Thyroid gland (tissue), 4 donors: ENCODE data around the gene FBLN7. TPM values are rescaled to one million over a fixed set of nuclear protein-coding genes. Genes with fewer than 3 reads are reported as not detected.

ENCODE experiments used
- DNase-seq, 2 donors: peaks; one replicate each; pipeline ENCODE4 v3.0.0-alpha.2; 2019
- H3K27ac ChIP-seq, 3 donors: fragments of 200-600 bp; sonication (generic); 1 replicate in 2 of 3; 2 replicates in 1 of 3; pipeline ENCODE4 v1.5.1; 2016 to 2019; ENCODE audit warnings: mild to moderate bottlenecking in 1 of 3, moderate library complexity in 1 of 3
- H3K27me3 ChIP-seq: fragments of 200-600 bp; sonication (generic); one replicate; pipeline ENCODE4 v1.5.1; 2019
- H3K36me3 ChIP-seq, 2 donors: fragments of 200-600 bp; sonication (generic); one replicate each; pipeline ENCODE4 v1.5.1; 2016 to 2019
- H3K4me1 ChIP-seq, 2 donors: fragments of 200-600 bp; sonication (generic); one replicate each; pipeline ENCODE4 v1.5.1; 2017 to 2019
- H3K4me3 ChIP-seq, 3 donors: fragments of 200-600 bp; sonication (generic); replicated peaks in 1 of 3; 1 replicate in 2 of 3; 2 replicates in 1 of 3; pipeline ENCODE4 v1.5.1; 2016; ENCODE audit warnings: mild to moderate bottlenecking in 1 of 3
- H3K9me3 ChIP-seq: fragments of 200-600 bp; sonication (generic); one replicate; pipeline ENCODE4 v1.5.1; 2017
- POLR2A ChIP-seq, 2 donors: fragments of 450-650 bp; IDR thresholded peaks; one replicate each; pipeline ENCODE4 v1.6.1; 2017; ENCODE audit warnings: antibody characterized with exemption in 2 of 2, mild to moderate bottlenecking in 2 of 2, moderate library complexity in 1 of 2
- WGBS, 2 donors: methylation state at CpG; one replicate each; pipeline ENCODE4 v1.1.5; 2017; 5-methylcytosine and 5-hydroxymethylcytosine counted together
- intact Hi-C: fragments of 100-400 bp; cut with DNase I; formaldehyde crosslinking; loops from one replicate; pipeline ENCODE4 v1.15.1; 2023
- total RNA-seq, 4 donors: library from RNA; depleted of rRNA; stranded (reverse); fragments of >200 nt; gene quantifications; one replicate each; pipeline ENCODE4 v1.2.3, GENCODE V29; 2016
- TF ChIP-seq, protein P1 (sequence below), 6 experiments: fragments of 200-600 bp in 3 of 6; fragments of 450-650 bp in 3 of 6; sonication (generic) in 3 of 6; IDR thresholded peaks; one replicate each; pipeline ENCODE4 v1.5.1; 2016 to 2019; ENCODE audit warnings: antibody characterized with exemption in 6 of 6, mild to moderate bottlenecking in 2 of 6, inconsistent platforms in 1 of 6, moderate library complexity in 1 of 6

The FBLN7 gene
- total RNA-seq, 4 donors from 2014 or later: 10.3 to 33.6 (median 16.4) TPM

DNA sequence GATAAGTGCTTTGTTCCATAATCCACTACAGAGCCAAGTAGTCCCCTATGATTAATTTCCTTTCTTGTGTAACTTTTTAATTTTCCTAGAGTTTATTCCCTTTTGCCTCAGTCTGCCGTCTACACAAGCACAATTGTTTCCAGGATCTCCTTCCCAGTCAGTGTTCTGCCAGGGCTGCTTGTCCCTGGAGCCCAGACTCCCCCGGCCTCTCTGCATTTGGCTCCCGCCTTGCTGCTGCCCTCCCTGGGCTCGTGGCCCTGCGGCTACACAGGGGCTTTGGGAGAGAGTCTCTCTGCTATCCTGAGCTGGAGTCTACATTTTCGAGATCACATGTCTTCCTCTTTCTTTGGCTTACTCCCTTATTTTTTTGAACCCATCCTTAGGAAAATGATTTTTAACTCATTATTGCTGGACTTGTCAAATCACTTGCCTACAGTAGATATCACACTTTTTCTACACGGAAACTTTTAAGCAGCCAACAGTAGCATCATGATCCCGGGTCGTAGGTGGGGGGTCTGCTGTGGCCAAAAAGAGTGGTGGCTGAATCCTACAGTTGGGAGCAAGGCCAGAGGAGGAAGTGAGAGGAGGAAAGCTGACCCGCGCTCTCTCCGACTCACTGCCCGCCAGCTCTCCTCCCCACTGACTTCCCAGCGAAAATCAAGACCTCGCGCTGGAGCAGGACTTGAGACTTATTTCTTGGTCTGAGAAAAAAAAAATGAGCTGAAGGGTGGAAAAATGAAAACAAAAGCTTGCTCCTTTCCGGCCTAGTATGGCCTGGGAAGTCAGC lies 9.4 kb downstream of the FBLN7 start:
- no peaks in the 10 kb centered on the region for H3K27me3 ChIP-seq
- H3K36me3 ChIP-seq: no peaks in the 10 kb centered on the region
- peak overlapping the region in 2 of 3 donors; percentile 32 to 45 for H3K27ac ChIP-seq
- no peak for TF ChIP-seq POLR2A (IDR thresholded peaks at IDR 0.05)
- TF ChIP-seq, protein P1, sequence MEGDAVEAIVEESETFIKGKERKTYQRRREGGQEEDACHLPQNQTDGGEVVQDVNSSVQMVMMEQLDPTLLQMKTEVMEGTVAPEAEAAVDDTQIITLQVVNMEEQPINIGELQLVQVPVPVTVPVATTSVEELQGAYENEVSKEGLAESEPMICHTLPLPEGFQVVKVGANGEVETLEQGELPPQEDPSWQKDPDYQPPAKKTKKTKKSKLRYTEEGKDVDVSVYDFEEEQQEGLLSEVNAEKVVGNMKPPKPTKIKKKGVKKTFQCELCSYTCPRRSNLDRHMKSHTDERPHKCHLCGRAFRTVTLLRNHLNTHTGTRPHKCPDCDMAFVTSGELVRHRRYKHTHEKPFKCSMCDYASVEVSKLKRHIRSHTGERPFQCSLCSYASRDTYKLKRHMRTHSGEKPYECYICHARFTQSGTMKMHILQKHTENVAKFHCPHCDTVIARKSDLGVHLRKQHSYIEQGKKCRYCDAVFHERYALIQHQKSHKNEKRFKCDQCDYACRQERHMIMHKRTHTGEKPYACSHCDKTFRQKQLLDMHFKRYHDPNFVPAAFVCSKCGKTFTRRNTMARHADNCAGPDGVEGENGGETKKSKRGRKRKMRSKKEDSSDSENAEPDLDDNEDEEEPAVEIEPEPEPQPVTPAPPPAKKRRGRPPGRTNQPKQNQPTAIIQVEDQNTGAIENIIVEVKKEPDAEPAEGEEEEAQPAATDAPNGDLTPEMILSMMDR (IDR thresholded peaks at IDR 0.05): no peak
- intact Hi-C loops: no loop called here
- 76 to 86% methylated on average over 17 of the region's 17 CpGs for WGBS, 2 donors
- H3K4me1 ChIP-seq: no peaks in the 10 kb centered on the region
- DNase-seq: no peak
- H3K4me3 ChIP-seq: no peak overlapping the region
- H3K9me3 ChIP-seq: no peaks in the 10 kb centered on the region

DNA sequence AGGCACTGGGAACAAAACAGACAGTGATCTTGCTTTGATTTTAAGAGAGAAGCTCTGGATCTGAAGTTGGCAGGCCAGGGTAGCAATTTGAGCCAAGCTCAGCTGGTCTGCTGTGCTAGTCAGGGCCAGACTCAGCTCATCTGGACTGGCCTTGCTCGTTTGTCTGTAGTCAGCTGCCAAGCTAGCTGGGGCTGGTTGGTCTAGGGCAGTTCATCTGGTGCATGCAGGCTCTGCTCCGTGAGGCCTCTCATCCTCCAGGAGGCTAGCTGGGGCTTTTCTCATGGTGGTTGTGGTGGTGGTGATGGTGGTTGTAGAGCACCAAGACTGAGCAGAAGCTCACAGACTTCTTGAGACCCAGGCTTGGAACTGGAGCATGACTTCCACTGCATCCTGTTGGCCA lies 10.3 kb downstream of the FBLN7 start:
- TF ChIP-seq, protein P1 (IDR thresholded peaks at IDR 0.05): no peak
- no peak for TF ChIP-seq POLR2A (IDR thresholded peaks at IDR 0.05)

DNA sequence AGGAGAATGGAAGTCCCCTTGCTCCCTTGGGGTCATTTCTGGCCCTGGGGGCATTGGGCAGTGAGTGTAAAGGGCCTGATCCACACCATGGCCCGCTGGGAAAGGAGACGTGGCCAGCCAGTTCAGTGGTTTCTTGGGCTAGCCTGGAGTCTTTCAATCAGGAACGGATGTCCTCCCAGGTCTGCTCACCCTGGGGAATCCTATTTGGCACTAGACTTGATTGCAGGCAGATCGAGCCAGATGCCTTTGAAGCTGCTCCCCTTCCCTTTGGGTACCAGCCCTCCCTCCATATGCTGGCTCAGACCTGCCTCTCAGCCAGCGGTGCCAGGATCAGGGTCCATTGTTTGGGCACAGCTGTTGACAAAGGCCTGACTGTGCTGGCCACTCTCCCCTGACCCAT lies 11.0 kb downstream of the FBLN7 start:
- no peaks in the 10 kb centered on the region for H3K4me1 ChIP-seq
- WGBS, 2 donors: 90 to 100% methylated on average over 2 to 5 of the region's 5 CpGs
- intact Hi-C loops: no loop called here
- no peak overlapping the region for H3K27ac ChIP-seq
- H3K36me3 ChIP-seq: no peaks in the 10 kb centered on the region
- no peaks in the 10 kb centered on the region for H3K27me3 ChIP-seq
- H3K4me3 ChIP-seq: no peak overlapping the region
- no peaks in the 10 kb centered on the region for H3K9me3 ChIP-seq
- TF ChIP-seq, protein P1 (IDR thresholded peaks at IDR 0.05): no peak
- TF ChIP-seq POLR2A (IDR thresholded peaks at IDR 0.05): no peak
- no peak for DNase-seq

More for the DNA sequence above, 10.3 kb downstream of the FBLN7 start:
- H3K4me1 ChIP-seq: no peaks in the 10 kb centered on the region
- H3K36me3 ChIP-seq: no peaks in the 10 kb centered on the region
- H3K27me3 ChIP-seq: no peaks in the 10 kb centered on the region
- no peaks in the 10 kb centered on the region for H3K9me3 ChIP-seq
- H3K4me3 ChIP-seq: no peak overlapping the region
- H3K27ac ChIP-seq: peak overlapping the region in 1 of 3 donors; percentile 32
- intact Hi-C loops: no loop called here
- WGBS, 2 donors: 56 to 78% methylated on average over 1 to 2 of the region's 2 CpGs
- DNase-seq: no peak

DNA sequence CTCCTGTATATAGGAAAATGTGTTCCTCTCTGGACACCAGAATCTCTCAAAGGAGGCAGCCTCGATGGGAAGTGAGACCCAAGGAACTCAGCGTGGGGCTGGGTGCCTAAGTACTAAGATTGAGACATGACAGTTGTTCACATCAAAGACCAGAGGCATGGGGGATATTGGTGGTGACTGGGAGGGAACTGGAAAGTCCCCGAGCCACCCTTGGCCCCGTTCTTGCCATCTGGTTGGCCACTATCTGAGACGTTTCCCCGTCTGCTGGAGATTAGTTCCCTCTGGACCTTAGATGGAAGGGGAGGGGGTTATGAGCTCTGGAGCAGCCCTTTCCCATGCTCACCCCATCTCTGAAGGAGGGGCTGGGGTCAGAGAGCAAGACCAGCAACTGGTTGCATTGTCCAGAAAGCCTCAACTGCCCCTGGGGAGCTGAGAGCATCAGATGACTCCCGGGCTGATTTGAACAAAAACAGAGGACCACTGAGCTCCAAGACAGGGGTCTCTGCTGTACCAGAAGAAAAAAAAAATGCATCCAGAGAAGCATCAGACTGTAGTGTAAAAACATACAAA lies 11.8 kb downstream of the FBLN7 start:
- Histone ChIP-seq H3K36me3 (no peaks in the 10 kb centered on the region), H3K27ac (no peak overlapping the region), H3K4me1 (no peaks in the 10 kb centered on the region), H3K4me3 (no peak overlapping the region), H3K9me3 (no peaks in the 10 kb centered on the region), H3K27me3 (no peaks in the 10 kb centered on the region)
- intact Hi-C loops: no loop called here
- 83 to 88% methylated on average over 7 of the region's 7 CpGs for WGBS, 2 donors
- TF ChIP-seq POLR2A (IDR thresholded peaks at IDR 0.05): no peak
- TF ChIP-seq, protein P1 (IDR thresholded peaks at IDR 0.05): no peak
- DNase-seq: no peak

DNA sequence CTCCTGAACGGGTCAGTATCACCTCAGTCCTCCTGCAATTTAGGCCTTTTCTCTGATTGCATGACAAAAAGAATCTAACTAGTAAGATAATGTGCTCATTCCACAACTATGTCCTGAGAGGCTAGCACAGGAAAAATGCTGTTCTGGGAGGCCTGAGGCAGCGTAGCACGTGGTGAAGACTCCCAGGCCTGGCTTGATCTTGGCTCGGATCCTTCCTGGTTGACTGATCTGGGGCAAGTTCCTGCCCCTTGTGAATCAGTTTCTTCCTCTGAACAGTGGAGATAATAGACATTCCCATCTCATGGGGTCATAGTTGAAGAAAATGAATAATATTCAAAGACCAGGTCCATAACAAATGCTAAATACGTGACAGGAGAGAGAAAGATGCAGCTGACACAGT lies 12.3 kb downstream of the FBLN7 start:
- intact Hi-C loops: no loop called here
- WGBS, 2 donors: 70 to 86% methylated on average over 5 of the region's 5 CpGs
- no peak overlapping the region for H3K4me3 ChIP-seq
- H3K27ac ChIP-seq: peak overlapping the region in 2 of 3 donors; percentile 13 to 38
- H3K27me3 ChIP-seq: no peaks in the 10 kb centered on the region
- no peaks in the 10 kb centered on the region for H3K36me3 ChIP-seq
- no peak for TF ChIP-seq POLR2A (IDR thresholded peaks at IDR 0.05)
- TF ChIP-seq, protein P1 (IDR thresholded peaks at IDR 0.05): no peak
- no peaks in the 10 kb centered on the region for H3K9me3 ChIP-seq
- no peaks in the 10 kb centered on the region for H3K4me1 ChIP-seq
- no peak for DNase-seq
